H1 (cell line): ENCODE data around the gene NIPAL4. TPM values are rescaled to one million over a fixed set of nuclear protein-coding genes. Genes with fewer than 3 reads are reported as not detected.

ENCODE experiments used
- JUND ChIP-seq: IDR thresholded peaks from 2 replicates; pipeline ENCODE4 v1.6.1; 2011; ENCODE audit warnings: mild to moderate bottlenecking, improper control_type of control experiment, low read length
- polyA plus RNA-seq, 7 experiments: library from polyadenylated mRNA; depleted of rRNA in 3 of 7; stranded (reverse) in 5 of 7; unstranded in 2 of 7; fragments of >200 nt in 5 of 7; fragments of 200-250 nt in 2 of 7; gene quantifications; 1 replicate in 5 of 7; 2 replicates in 1 of 7; 4 replicates in 1 of 7; pipeline versions ENCODE4 v1.2.1 to v1.2.3, GENCODE V29; 2011 to 2013; ENCODE audit warnings: missing spikeins in 2 of 7, mixed read lengths in 2 of 7
- total RNA-seq: library from RNA; stranded (reverse); fragmentation: NEBNext Ultra II Directional; extraction: Animal tissue kit (Norgen Biotek cat#: 25700); gene quantifications from 2 replicates; pipeline ENCODE4 v1.2.1, GENCODE V29; 2021

The NIPAL4 gene
- total and polyA plus RNA-seq, 2 of the 8 experiments (the other 6 are each of a cell fraction or from before 2014, with no cell fraction given) = 0.09 to 0.20 TPM

- TF ChIP-seq JUND = no peak
Measured at GRCh38 chr5:157481265-157481664, 21.3 kb downstream of the NIPAL4 start (continued).
